HEK293 (cell line): ENCODE results near the gene PDZD2.

ENCODE experiments used
- CTCF ChIA-PET: fragments of 350-600 bp; formaldehyde crosslinking; extraction: SDS; loops from one replicate; lab custom pipeline; 2021; ENCODE audit warnings: antibody characterized with exemption; lab: Yijun Ruan, JAX
- POLR2A ChIA-PET: fragments of 300-600 bp; formaldehyde crosslinking; extraction: SDS; loops from one replicate; lab custom pipeline; 2020; ENCODE audit warnings: antibody characterized with exemption, inconsistent platforms; lab: Yijun Ruan, JAX
- H3K27ac ChIP-seq: fragments of 200-500 bp; sonication (Bioruptor generic); 2 replicates; pipeline ENCODE4 v1.5.1; 2014; ENCODE audit warnings: low read depth, low read length, control low read depth, inconsistent platforms; ENCODE audit errors: extremely low read depth
- H3K36me3 ChIP-seq, 2 experiments: fragments of 200-500 bp in 1 of 2; sonication (Bioruptor generic) in 1 of 2; 1 replicate in 1 of 2; 2 replicates in 1 of 2; pipeline ENCODE4 v1.5.1; 2014 to 2017; ENCODE audit warnings: inconsistent platforms in 2 of 2, low read length in 2 of 2; ENCODE audit not compliant: control insufficient read depth in 2 of 2, insufficient read depth in 1 of 2
- H3K4me1 ChIP-seq: fragments of 200-500 bp; sonication (Bioruptor generic); 2 replicates; pipeline ENCODE4 v1.5.1; 2014; ENCODE audit warnings: mild to moderate bottlenecking, low read length, inconsistent platforms; ENCODE audit not compliant: control insufficient read depth, insufficient read depth
- H3K4me3 ChIP-seq: 2 replicates; pipeline ENCODE4 v1.5.1; 2011; ENCODE audit warnings: low read depth, mild to moderate bottlenecking, control low read depth, low read length, moderate library complexity
- H3K9me3 ChIP-seq: fragments of 200-500 bp; sonication (Bioruptor generic); 2 replicates; pipeline ENCODE4 v1.5.1; 2014; ENCODE audit warnings: low read depth, low read length, inconsistent platforms; ENCODE audit not compliant: control insufficient read depth, insufficient read depth
- IKZF3 ChIP-seq: fragments of 450-650 bp; IDR thresholded peaks from 2 replicates; pipeline ENCODE4 v1.5.0; 2018; ENCODE audit warnings: missing biosample characterization, mild to moderate bottlenecking, missing genetic modification characterization, moderate library complexity
- PBX3 ChIP-seq: sonication (generic); formaldehyde crosslinking; IDR thresholded peaks from 2 replicates; pipeline ENCODE4 v1.8.1; 2022; ENCODE audit warnings: mild to moderate bottlenecking, moderate library complexity, missing genetic modification reagents
- WT1 ChIP-seq: fragments of 450-650 bp; formaldehyde crosslinking; IDR thresholded peaks from 2 replicates; pipeline ENCODE4 v1.5.1; 2016; ENCODE audit warnings: missing biosample characterization, missing genetic modification characterization
- ZBTB44 ChIP-seq: fragments of 450-650 bp; IDR thresholded peaks from 2 replicates; pipeline ENCODE4 v1.5.1; 2018; ENCODE audit warnings: missing biosample characterization, mild to moderate bottlenecking, missing genetic modification characterization
- ZBTB49 ChIP-seq: fragments of 450-650 bp; formaldehyde crosslinking; IDR thresholded peaks from 2 replicates; pipeline ENCODE4 v1.5.1; 2016; ENCODE audit warnings: missing biosample characterization, missing genetic modification characterization, low read depth
- ZFP3 ChIP-seq: fragments of 450-650 bp; formaldehyde crosslinking; IDR thresholded peaks from 2 replicates; pipeline ENCODE4 v1.5.1; 2016; ENCODE audit warnings: low read depth, missing biosample characterization, missing genetic modification characterization
- ZNF148 ChIP-seq: fragments of 450-650 bp; formaldehyde crosslinking; IDR thresholded peaks from 2 replicates; pipeline ENCODE4 v1.5.0; 2017; ENCODE audit warnings: missing biosample characterization, missing genetic modification characterization, borderline replicate concordance
- ZNF280C ChIP-seq: fragments of 450-650 bp; formaldehyde crosslinking; IDR thresholded peaks from 2 replicates; pipeline ENCODE4 v1.5.1; 2016; ENCODE audit warnings: missing biosample characterization, missing genetic modification characterization
- ZNF302 ChIP-seq: fragments of 450-650 bp; formaldehyde crosslinking; IDR thresholded peaks from 2 replicates; pipeline ENCODE4 v1.5.1; 2016; ENCODE audit warnings: missing biosample characterization, missing genetic modification characterization, low read depth
- ZNF398 ChIP-seq: fragments of 450-650 bp; formaldehyde crosslinking; IDR thresholded peaks from 2 replicates; pipeline ENCODE4 v1.5.1; 2017; ENCODE audit warnings: missing biosample characterization, missing genetic modification characterization
- ZSCAN4 ChIP-seq: fragments of 450-650 bp; formaldehyde crosslinking; IDR thresholded peaks from 2 replicates; pipeline ENCODE4 v1.5.1; 2017; ENCODE audit warnings: missing biosample characterization, missing genetic modification characterization

PDZD2 gene

GRCh38 chr5:32089146-32090000 is 450.4 kb downstream of the PDZD2 start:
- no peaks in the 10 kb centered on the region for H3K36me3 ChIP-seq
- no peak overlapping the region for H3K27ac ChIP-seq
- H3K4me3 ChIP-seq, result no peak overlapping the region
- POLR2A ChIA-PET, result interaction anchor here (0.6 kb wide), 1 partner anchor 128 kb away, joined by 3 read pairs; no protein-coding TSS in a partner anchor
- H3K4me1 ChIP-seq, result no peaks in the 10 kb centered on the region
- TF ChIP-seq ZBTB49 (tag by site-specific recombination) (no peak), ZNF148 (no peak), ZNF302 (tag by site-specific recombination) (no peak)
- H3K9me3 ChIP-seq, result no peaks in the 10 kb centered on the region
- CTCF ChIA-PET, result interaction anchor here (1.6 to 2.1 kb wide), 3 partner anchors 12 to 19 kb away, joined by 3 to 11 read pairs (median 6); no protein-coding TSS in a partner anchor

GRCh38 chr5:32090026-32090754 is 451.3 kb downstream of the PDZD2 start:
- Histone ChIP-seq H3K36me3 (no peaks in the 10 kb centered on the region), H3K4me1 (no peaks in the 10 kb centered on the region), H3K9me3 (no peaks in the 10 kb centered on the region), H3K4me3 (no peak overlapping the region), H3K27ac (no peak overlapping the region)
- CTCF ChIA-PET, result interaction anchor here (0.6 to 2.0 kb wide), 6 partner anchors 13 to 279 kb away, joined by 3 to 6 read pairs (median 3); no protein-coding TSS in a partner anchor
- POLR2A ChIA-PET, result interaction anchor here (0.6 kb wide), 1 partner anchor 14 kb away, joined by 4 read pairs; no protein-coding TSS in a partner anchor
- TF ChIP-seq WT1, result no peak
- TF ChIP-seq ZNF398, result no peak
- TF ChIP-seq ZFP3, result no peak
- no peak for TF ChIP-seq ZSCAN4 (tag by site-specific recombination)
- no peak for TF ChIP-seq PBX3 (CRISPR knock-in tag)
- TF ChIP-seq IKZF3 (tag by site-specific recombination), result no peak
- TF ChIP-seq ZBTB44, result no peak
- TF ChIP-seq ZNF280C (tag by site-specific recombination), result no peak
